ENCODE measurements around the gene MED4. TPM values are rescaled to one million over a fixed set of nuclear protein-coding genes. Genes with fewer than 3 reads are reported as not detected.
A peak's percentile ranks its signal among the peaks of the same experiment; 100 is the strongest.
"Not testable (repeated sequence)": the region's sequence is repeated elsewhere in the genome, so short reads cannot be mapped to it uniquely, and the experiment has no call there.

MED4 gene
- total RNA-seq, 1 donor from 2014 or later, result 46.4 TPM

DNA sequence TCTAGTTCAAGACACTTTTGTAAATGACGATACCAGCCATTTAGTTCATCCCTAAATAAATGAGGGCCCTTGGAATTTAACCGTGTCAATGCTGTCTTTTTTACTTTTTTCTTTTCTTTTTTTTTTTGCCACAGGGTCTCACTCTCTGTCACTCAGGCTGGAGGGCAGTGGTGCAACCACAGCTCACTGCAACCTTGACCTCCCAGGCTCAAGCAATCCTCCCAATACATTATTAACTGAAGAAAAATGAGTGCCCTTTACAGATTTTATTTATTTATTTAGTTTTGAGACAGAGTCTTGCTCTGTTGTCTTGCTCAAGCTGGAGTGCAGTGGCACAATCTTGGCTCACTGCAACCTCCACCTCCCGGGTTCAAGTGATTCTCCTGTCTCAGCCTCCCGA is 2.9 kb upstream of the MED4 start:
- DNase-seq (ENCODE audit: low spot score), result no peak
- intact Hi-C loops (cut with DNase I), result no loop called here
- no peak for ATAC-seq

DNA sequence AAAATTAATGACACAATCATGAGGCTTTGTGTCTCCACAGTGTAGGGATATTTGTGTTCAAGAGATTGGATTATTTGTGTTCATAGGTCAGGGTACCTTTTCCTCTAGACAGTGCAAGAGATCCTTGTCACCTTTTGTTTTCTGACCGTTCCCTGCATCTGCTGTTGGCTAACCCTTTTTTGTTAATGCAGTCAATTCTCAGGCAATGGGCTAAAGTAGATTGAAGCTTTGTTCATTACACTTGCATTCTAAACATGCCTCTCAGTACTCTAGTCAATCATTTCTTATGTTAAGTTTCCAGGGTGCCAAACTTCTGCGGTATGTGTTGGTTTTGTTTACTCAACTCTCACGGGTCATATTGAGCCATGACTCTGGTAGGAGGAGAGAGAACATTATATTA is 1.8 kb upstream of the MED4 start:
- intact Hi-C loops (cut with DNase I), result no loop called here
- ATAC-seq, result no peak
- no peak for DNase-seq (ENCODE audit: low spot score)

DNA sequence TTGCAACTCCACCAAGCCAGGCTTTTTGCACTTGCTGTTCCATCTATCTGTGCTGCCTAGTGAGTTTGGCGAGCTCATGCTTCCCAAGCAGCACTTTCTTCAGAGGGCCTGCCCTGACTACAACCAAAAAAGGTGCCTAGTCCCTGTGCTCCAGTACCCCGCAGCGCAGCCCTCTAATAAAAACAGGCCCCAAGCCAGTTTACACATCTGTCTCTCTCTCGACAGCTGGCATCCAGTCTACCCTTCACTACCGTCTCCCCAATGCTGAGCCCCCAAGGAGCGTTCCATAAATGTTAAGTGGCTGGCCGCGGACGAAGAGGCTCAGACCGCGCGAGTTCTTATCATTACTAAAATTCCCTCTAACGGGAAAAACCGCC is 512 bp downstream of the MED4 start:
- DNase-seq (ENCODE audit: low spot score), result no peak
- intact Hi-C loops (cut with DNase I), result no loop called here
- ATAC-seq, result peak; percentile 12

DNA sequence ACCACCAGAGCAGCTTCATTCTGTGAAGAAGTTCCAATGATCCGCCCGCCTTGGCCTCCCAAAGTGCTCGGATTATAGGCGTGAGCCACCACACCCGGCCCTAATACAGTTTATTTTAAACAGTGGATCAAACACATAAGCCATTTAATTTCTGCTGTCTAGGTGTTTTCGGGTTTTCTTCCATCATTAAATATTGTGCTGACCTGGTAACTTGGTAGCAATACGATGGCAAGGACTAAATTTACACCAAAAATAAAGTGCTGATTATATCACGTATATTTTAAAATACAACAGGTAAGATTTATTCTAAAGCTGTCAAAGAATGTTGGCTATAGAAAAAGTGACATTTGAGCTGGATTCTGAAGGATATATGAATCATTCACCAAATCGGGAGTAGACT is 1.3 kb downstream of the MED4 start:
- ATAC-seq, result no peak
- intact Hi-C loops (cut with DNase I), result no loop called here
- DNase-seq (ENCODE audit: low spot score), result no peak

DNA sequence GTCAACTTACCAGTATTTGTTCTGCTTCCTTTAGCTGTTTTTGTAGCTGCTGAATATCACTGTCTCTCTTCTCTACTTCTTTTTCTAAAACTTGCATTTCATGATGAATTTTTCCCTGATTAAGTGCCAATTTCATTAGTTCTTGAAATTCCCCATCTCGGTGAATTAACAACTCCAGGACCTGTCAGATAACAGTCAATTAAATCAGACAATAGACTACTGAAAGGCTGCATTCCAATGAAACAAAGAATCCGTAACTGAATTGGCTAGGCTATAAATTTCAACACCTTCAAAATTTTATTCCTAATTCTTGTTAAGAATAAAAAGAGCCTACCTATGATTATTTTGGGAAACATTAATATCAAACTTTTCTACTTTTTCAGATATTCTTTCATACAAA is 8.6 kb downstream of the MED4 start:
- no peak for ATAC-seq
- intact Hi-C loops (cut with DNase I), result no loop called here
- no peak for DNase-seq (ENCODE audit: low spot score)

DNA sequence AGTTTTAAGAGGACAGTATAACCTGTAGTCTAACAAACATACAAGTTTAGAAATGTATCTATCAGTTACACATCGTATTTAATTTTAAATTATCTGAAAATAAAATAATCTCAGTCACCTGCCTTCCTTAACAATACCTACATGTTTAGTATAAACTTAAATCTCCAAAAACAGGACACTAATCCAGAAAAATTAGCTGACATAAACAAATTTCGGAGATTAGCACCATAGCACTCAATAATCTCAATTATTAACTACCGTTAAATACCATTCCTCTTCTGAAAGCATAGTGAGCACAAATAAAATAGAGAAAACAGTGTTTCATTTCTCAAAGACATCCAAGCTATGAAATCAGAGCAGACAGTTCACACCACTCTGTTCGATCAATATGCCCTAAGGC is 13.2 kb downstream of the MED4 start:
- no peak for ATAC-seq
- DNase-seq (ENCODE audit: low spot score), result no peak
- intact Hi-C loops (cut with DNase I), result no loop called here

DNA sequence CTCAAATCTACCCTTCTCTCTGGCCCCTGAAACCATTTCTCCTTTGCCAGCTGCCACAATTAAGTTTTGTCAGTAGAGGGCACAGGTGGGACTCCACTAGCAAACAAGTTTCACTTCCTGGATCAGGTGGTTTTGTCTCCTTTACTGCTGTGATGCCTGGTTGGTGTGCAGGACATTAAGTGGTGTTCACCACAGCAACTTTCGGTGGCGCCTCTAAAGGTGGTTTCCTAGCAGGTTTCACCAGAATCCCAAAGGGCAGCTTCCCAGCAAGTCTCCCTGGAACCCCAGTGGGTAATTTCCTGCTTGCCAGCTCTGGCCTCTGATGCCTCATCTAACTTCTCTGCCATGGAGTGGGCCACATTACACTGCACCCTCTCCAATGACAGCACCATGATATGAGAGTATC is 16.6 kb downstream of the MED4 start:
- DNase-seq (ENCODE audit: low spot score), result no peak
- no peak for ATAC-seq
- intact Hi-C loops (cut with DNase I), result no loop called here

DNA sequence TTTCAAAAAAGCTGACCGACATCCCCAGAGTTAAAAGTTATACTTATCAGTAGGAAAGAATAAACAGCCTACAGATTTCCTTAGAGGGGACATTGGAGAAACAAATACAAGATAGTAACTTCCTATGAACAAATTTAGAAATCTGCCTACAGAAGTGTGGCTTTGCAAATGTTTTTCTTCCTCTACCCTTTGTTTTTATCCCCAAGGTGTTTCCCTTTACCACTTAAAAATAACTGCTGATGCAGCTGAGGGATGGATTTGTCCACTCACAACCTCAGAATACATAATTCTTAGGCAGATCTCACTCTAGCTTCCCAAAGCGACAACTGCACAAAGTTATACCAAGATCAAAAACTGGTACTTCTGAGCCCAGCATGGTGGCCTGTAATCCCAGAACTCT is 20.9 kb downstream of the MED4 start:
- no peak for ATAC-seq
- DNase-seq (ENCODE audit: low spot score), result no peak
- intact Hi-C loops (cut with DNase I), result no loop called here

DNA sequence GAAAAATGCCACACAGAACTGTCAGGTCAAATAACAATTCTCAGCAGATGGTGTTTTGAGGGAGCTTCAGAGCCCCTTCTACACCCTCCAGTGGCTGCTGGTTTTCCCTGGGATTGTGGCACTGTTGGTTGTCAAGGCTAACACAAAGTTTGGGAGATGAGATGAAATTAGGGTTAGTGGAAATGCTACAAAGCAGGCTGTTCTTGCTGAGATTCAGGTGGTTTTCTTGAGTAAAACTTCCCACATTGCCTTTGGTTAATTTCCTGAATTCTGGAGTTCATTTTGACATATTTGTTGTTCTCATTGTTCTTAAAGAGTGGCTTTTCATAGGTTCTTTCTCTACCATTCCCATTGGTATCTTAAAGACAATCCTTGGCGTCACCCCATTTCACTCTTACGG is 22.1 kb downstream of the MED4 start:
- DNase-seq (ENCODE audit: low spot score) (no peak), ATAC-seq (no peak)
- intact Hi-C loops (cut with DNase I), result no loop called here

DNA sequence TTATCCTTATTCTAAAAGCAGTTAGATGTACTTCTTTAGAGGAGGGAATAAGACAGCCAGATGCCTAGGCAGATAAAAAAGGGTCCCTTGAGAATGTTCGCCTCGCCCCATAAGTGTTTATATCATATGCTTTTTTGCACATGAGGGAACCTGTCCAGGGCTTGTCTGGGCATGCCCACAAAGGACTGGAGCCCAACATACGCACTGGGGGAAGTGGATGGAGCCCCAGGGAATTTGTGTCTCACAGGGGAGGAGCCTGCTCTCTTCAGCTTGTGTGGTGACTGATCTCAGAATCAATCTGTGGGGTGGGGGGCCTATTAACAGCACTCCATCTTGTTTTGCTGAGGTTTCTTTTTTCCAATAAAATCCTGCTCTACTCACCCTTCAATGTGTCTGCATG is 22.6 kb downstream of the MED4 start:
- intact Hi-C loops (cut with DNase I), result no loop called here
- no peak for DNase-seq (ENCODE audit: low spot score)
- no peak for ATAC-seq

DNA sequence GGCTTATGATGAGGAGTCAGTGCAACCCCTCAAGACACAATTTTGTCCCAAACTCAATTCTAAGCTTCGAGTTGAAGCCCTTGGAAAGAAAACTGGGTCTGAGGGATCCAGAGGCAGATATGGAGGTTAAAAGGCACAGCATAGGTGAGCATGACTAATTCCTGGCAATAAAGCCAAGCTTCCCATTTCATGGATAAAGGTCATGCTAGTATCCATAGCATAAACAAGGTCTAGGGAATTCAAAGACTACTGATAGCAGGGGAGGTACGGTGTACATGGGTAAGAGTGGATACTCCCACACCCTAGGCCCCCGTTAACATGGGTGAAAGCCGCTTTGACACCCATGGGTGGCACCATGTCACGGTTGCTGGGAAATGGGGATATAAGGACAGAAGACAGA is 24.0 kb downstream of the MED4 start:
- ATAC-seq (no peak), DNase-seq (ENCODE audit: low spot score) (no peak)
- intact Hi-C loops (cut with DNase I), result no loop called here

DNA sequence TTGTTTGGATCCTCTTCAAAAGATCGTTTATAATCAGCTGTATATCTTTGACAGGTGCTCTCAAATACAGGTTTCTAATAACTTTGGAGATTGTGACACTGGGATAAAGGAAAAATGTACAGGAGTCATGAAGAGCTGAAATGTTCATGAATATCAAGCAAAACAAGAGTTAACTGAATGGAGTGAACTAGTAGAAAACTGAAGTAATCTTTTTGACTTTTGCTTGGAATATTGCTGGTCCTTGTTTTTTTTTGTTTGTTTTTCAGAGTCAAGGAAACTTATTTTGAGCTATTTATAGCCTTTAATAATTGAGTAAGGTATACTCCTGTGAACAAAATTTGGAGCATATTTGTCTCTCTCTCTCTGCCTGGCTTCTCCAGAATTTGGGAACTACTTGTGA is 25.3 kb downstream of the MED4 start:
- intact Hi-C loops (cut with DNase I), result no loop called here
- DNase-seq (ENCODE audit: low spot score) (no peak), ATAC-seq (no peak)

DNA sequence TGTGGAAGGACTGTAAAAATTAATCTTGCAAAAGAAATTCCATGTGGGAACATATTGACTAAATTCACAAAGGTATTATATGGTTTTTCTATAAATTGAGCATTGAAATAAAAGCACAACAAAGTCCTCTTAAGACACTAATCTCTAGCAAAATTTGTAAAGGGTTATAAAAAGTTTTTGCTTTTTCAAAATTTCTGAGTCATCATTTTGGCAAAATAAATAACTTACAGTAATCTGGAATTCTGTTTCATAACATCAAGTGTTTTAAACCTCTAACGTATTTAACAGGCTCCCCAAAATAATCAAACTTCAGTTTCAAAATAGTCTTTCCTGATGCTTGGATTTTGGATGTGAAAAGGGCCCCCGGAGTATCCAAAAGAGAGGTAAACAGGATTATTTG is 26.0 kb downstream of the MED4 start:
- DNase-seq (ENCODE audit: low spot score), result no peak
- intact Hi-C loops (cut with DNase I), result no loop called here
- no peak for ATAC-seq

DNA sequence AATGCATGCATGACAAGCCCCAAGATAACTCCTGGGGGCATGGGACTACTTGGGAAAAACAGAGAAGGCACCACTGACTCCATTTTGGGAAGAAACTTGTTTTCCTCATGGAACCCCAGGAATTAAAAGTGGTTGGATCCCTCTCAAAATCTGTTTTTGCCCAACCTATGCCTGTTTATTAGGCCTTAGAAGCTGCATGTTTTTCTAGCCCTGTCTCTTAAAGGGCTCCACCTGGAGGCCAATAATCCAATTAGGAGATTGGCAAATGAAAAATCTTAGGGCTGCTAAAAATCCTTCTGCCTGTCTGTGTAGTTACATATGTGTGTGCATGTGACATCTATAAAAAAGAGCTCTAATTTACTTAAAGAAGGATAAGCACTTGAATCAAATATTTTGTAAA is 26.9 kb downstream of the MED4 start:
- intact Hi-C loops (cut with DNase I), result no loop called here

DNA sequence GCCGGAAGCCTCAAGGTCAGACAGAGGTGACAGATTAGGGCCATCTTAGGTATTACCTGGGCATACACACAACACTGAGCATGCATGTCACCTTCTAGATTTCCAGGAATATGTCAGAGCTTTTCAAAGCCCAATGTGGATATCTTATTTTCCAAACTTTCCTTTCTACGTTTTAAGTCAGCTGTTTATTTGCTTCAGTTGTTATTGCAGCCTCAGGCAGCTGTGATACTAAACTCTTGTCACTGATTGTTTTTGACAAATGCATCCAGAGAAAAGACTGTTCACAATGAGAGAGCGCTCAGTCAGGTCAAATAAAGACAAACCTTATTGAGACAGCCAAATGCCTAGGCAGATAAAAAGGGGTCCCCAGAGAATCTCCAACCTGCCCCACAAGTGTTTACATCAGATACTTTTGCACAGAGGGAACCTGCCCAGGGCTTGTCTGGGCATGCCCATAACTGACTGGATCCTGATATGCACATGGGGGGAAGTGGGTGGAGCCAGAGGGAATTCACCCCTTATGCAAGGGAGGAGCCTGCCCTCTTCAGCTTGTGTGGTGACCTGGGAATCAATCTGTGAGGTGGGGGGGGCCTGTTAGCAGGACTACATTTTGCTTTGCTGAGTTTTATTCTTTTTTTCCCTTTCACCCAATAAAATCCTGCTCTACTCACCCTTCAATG is 28.5 kb downstream of the MED4 start:
- DNase-seq (ENCODE audit: low spot score), result no peak
- intact Hi-C loops (cut with DNase I), result no loop called here
- no peak for ATAC-seq

More for the DNA sequence above, 26.9 kb downstream of the MED4 start:
- DNase-seq (ENCODE audit: low spot score), result no peak
- no peak for ATAC-seq

DNA sequence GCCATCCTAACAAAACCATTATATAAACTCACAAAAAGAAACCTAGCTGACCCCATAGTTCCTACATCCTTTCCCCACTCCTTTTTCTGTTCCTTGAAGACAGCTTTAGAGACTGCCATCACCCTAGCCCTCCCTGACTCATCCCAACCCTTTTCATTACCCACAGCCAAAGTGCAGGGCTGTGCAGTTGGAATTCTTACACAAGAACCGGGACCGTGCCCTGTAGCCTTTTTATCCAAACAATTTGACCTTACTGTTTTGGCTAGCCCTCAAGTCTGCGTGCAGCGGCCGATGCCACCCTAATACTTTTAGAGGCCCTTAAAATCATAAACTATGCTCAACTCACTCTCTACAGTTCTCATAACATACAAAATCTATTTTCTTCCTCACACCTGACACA is 35.0 kb downstream of the MED4 start:
- ATAC-seq; DNase-seq (ENCODE audit: low spot score); intact Hi-C loops (cut with DNase I): not testable (repeated sequence)

DNA sequence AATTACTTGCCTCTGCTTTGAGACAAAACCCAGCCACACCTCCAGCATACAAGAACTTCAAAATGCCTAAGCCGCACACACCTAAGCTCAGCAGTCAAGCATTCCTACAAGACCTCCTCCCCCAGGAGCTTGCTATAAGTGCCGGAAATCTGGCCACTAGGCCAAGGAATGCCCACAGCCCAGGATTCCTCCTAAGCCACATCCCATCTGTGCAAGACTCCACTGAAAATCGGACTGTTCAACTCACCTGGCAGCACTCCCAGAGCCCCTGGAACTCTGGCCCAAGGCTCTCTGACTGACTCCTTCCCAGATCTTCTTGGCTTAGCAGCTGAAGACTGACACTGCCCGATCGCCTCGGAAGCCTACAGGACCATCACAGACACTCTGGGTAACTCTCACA is 36.4 kb downstream of the MED4 start:
- ATAC-seq; intact Hi-C loops (cut with DNase I); DNase-seq (ENCODE audit: low spot score): not testable (repeated sequence)

DNA sequence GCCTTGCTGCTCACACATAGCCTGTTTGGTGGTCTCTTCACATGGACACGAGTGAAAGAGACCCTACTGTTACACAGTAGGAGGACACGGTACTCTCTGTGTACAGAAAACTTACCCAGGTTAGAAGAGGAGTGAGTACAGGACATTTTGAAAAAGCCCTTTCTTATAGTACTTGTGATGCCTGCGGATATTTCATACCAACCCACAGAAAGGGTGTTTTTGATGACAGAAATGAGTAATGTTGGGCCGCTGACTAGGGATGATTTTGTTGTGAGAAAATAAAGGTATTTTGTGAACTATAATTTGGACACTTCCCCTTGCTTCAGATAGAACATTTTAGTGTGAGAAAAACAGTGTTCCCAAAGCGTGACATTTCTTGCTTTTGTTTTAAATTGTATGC is 39.2 kb downstream of the MED4 start:
- intact Hi-C loops (cut with DNase I), result no loop called here
- DNase-seq (ENCODE audit: low spot score) (no peak), ATAC-seq (no peak)

DNA sequence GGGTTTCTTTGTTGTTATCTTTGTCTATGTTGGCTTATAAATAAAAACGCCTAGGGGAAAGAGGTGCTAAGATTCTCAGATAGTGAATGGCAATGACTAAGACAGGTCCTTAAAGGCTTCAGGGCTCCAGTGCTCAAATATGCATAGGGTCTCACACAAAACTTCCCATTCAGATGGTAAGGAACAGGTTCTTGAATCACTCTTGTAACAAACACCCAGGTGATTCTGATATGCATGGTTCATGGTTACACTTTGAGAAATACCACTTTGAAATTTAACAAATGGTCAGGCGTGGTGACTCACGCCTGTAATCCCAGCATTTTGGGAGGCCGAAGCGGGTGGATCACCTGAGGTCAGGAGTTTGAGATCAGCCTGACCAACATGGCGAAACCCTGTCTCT is 40.3 kb downstream of the MED4 start:
- no peak for DNase-seq (ENCODE audit: low spot score)
- intact Hi-C loops (cut with DNase I), result no loop called here
- ATAC-seq, result no peak

DNA sequence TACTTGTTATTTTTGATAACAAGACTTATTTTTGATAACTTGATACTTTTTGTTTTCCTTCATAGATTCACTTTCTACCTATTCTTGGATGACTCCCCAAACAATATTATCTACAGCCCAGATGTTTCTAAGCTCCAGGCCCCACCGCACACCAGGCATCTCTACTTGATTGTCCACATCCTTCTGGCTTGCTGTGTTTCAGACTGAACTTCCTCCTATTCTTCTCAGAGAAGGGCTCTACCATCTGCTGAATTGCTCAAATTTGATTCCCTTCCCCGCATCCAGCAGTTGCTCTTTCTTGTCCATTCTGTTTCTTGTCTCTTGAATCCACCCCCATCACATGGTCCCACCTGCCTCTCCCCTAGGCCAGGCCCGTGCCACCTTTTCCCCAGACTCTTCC is 44.4 kb downstream of the MED4 start:
- intact Hi-C loops (cut with DNase I), result no loop called here
- ATAC-seq, result no peak

DNA sequence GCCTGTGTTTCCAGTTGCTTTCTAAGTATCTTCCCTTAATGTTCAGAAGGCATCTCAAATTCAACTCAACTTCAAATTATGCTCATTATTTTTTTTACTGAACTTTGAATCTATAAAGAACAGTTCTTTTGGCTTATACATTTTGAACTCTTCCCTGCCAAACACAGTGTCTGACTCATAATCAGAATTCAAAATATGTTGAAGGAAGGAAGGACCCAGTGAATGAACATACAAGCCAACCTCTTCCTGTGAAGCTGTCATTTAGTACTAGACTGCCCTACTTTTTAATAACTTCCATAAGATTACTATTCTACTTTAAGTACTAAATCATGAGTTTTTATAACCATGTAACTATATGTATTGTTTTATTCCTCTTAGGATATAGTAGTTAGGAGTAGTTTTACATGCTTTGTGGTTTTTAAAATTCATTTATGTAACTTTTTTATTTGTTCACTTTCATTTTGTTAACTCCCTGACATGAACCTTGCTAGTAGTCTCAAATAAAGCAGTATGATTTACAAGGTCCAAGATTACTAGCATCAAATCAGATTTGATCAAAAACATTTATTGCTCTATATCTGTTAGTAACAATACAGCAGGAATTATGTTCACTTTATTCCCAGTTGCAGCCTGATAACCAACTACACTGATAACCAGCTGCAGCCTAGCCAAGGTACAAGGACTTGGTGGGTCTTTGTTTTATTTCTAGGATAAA is 51.0 kb downstream of the MED4 start:
- DNase-seq (ENCODE audit: low spot score) (no peak), ATAC-seq (no peak)
- intact Hi-C loops (cut with DNase I), result no loop called here

More for the DNA sequence above, 44.4 kb downstream of the MED4 start:
- no peak for DNase-seq (ENCODE audit: low spot score)
